Common myeloid progenitor, CD34-positive (primary cell): ENCODE data around the gene SLC40A1.

ENCODE experiments used
- CTCF ChIA-PET: fragments of 350-600 bp; sonication (Branson Sonifier 250); formaldehyde crosslinking; loops from one replicate; lab custom pipeline; 2021; ENCODE audit warnings: antibody characterized with exemption; lab: Charles Lee
- POLR2A ChIA-PET: fragments of 350-600 bp; sonication (Branson Sonifier 250); formaldehyde crosslinking; loops from one replicate; lab custom pipeline; 2021; ENCODE audit warnings: antibody characterized with exemption; lab: Charles Lee
- DNase-seq, 3 donors: peaks; one replicate each; pipeline versions ENCODE4 v3.0.0 to v3.0.0-alpha.2; 2013
- H3K27ac ChIP-seq, 2 experiments: 1 replicate in 1 of 2; 2 replicates in 1 of 2; pipeline ENCODE4 v1.7.0; 2013; ENCODE audit warnings: inconsistent platforms in 2 of 2, low read length in 2 of 2, mild to moderate bottlenecking in 2 of 2, low read depth in 1 of 2, moderate library complexity in 1 of 2; ENCODE audit not compliant: severe bottlenecking in 2 of 2, insufficient read depth in 1 of 2, poor library complexity in 1 of 2
- H3K27me3 ChIP-seq, 5 experiments: replicated peaks in 2 of 5; 1 replicate in 3 of 5; 2 replicates in 2 of 5; pipeline versions ENCODE4 v1.6.1 to v1.7.0; 2013; ENCODE audit warnings: low read length in 4 of 5, mild to moderate bottlenecking in 2 of 5, moderate library complexity in 2 of 5, inconsistent platforms in 1 of 5; ENCODE audit not compliant: insufficient read depth in 5 of 5, control insufficient read depth in 4 of 5
- H3K36me3 ChIP-seq, 4 experiments: 1 replicate in 2 of 4; 2 replicates in 2 of 4; pipeline versions ENCODE4 v1.6.1 to v1.7.0; 2013; ENCODE audit warnings: low read length in 3 of 4, control low read depth in 1 of 4, mild to moderate bottlenecking in 1 of 4; ENCODE audit not compliant: control insufficient read depth in 4 of 4, insufficient read depth in 4 of 4
- H3K4me1 ChIP-seq, 4 experiments: 1 replicate in 3 of 4; 2 replicates in 1 of 4; pipeline versions ENCODE4 v1.6.1 to v1.7.1; 2013; ENCODE audit warnings: low read length in 3 of 4, mild to moderate bottlenecking in 3 of 4, control low read depth in 1 of 4, inconsistent platforms in 1 of 4, moderate library complexity in 1 of 4; ENCODE audit not compliant: control insufficient read depth in 4 of 4, insufficient read depth in 4 of 4; ENCODE audit errors: control extremely low read depth in 1 of 4
- H3K4me3 ChIP-seq, 7 experiments: 1 replicate in 4 of 7; 2 replicates in 3 of 7; pipeline versions ENCODE4 v1.5.1 to v1.7.0; 2013; ENCODE audit warnings: mild to moderate bottlenecking in 7 of 7, low read length in 6 of 7, moderate library complexity in 6 of 7, inconsistent platforms in 2 of 7, low read depth in 2 of 7, control low read depth in 1 of 7; ENCODE audit not compliant: insufficient read depth in 4 of 7, control insufficient read depth in 1 of 7; ENCODE audit errors: extremely low read depth in 1 of 7
- H3K9me3 ChIP-seq, 5 experiments: 1 replicate in 4 of 5; 2 replicates in 1 of 5; pipeline versions ENCODE4 v1.6.1 to v1.7.1; 2013; ENCODE audit warnings: low read length in 4 of 5, mild to moderate bottlenecking in 2 of 5, inconsistent platforms in 1 of 5, low read depth in 1 of 5, moderate library complexity in 1 of 5; ENCODE audit not compliant: control insufficient read depth in 4 of 5, insufficient read depth in 2 of 5; ENCODE audit errors: control extremely low read depth in 1 of 5
- WGBS: methylation state at CpG from one replicate; pipeline ENCODE4 v1.1.5; 2013; ENCODE audit not compliant: insufficient coverage; 5-methylcytosine and 5-hydroxymethylcytosine counted together

SLC40A1 gene

DNA sequence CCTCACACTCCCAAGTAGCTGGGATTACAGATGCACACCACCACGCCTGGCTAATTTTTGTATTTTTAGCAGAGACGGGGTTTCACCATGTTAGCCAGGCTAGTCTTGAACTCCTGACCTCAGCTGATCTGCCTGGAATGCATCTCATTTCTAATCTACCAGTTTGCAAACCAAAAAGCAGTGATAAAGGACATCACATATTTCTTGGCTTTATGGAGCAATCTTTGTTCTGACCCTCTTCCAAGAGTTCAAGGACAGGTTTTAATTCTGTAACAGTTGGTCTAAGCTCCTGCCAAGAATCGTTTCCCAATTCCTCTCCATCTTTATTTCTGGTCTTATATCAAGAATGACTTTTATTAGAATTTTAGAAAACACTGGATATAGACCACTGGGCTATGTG, 67.7 kb downstream of the SLC40A1 start:
- Histone ChIP-seq H3K4me1 (peaks cover 0 to 9% (median 3%) of the 10 kb centered on the region in 4 experiments), H3K27ac (no peak overlapping the region), H3K9me3 (peaks cover 0 to 2% (median 0%) of the 10 kb centered on the region in 5 experiments), H3K36me3 (no peaks in the 10 kb centered on the region), H3K4me3 (no peak overlapping the region), H3K27me3 (no peaks in the 10 kb centered on the region)
- ChIA-PET POLR2A (no interaction called here), CTCF (no interaction called here)
- WGBS, result 100% methylated on average over 2 of the region's 3 CpGs
- DNase-seq, result no peak

DNA sequence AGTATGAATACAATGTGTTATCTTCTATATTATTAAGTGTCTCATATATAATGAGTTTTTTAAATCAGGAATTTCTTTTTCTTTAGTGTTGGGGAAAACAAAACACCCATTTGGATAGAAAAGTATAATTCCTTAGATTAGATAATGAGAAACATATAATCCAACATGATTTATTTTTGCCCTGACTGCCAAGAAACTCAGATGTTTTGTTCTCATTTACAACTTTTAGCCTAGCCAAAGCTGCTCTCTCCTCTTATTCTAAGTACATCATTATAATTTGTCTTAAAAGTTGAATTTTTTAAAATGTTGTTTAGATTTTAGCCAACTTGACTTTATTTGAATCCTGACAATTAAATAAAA, 68.6 kb downstream of the SLC40A1 start:
- ChIA-PET POLR2A (no interaction called here), CTCF (no interaction called here)
- Histone ChIP-seq H3K4me3 (no peak overlapping the region), H3K36me3 (no peaks in the 10 kb centered on the region), H3K9me3 (no peaks in the 10 kb centered on the region), H3K27me3 (no peaks in the 10 kb centered on the region), H3K27ac (no peak overlapping the region), H3K4me1 (peaks cover 0 to 10% (median 3%) of the 10 kb centered on the region in 4 experiments)
- no peak for DNase-seq

DNA sequence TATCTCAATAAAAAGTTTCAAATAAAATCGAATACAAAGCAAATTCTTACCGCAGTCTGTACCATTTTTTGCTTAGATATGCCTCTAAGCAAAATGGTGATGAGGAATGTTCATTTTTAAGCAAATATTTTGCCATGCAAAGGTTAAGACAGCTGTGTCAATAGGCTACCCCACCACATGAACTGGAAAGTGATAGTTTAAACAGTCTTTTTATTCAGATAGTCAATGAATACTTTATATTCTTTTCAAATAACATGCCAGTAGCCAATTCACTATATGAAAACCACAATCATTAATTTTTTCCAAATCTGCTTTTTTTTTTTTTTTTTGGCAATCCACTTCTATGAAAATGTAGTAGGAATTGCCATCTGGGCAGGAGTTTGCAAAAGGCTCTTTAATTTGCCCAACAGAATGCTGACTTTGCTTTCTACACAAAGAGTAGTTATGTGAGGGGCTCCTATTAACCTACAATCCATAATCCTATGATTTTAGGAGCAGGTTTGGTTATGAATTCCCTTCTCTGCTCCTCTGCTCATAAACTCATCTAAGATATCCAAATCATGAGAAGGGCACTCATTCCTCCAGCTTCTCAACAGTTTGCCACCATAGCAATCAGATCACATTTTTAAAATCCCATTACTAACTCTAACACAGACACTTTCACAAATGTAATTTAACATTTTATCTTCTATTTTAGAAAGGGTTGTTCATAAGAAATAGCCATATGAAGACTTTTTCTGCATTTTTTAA, 69.2 kb downstream of the SLC40A1 start:
- H3K9me3 ChIP-seq, result no peaks in the 10 kb centered on the region
- no peaks in the 10 kb centered on the region for H3K36me3 ChIP-seq
- H3K4me3 ChIP-seq, result no peak overlapping the region
- no peak overlapping the region for H3K27ac ChIP-seq
- ChIA-PET POLR2A (no interaction called here), CTCF (no interaction called here)
- H3K27me3 ChIP-seq, result no peaks in the 10 kb centered on the region
- 100% methylated on average over 1 of the region's 2 CpGs for WGBS
- DNase-seq, result no peak
- H3K4me1 ChIP-seq, result peaks cover 0 to 13% (median 5%) of the 10 kb centered on the region in 4 experiments
